ENCODE data around the gene SNX8.

GRCh38 chr7:2244404-2244995 is 69.7 kb downstream of the SNX8 start:
- TF ChIP-seq CTCF (IDR thresholded peaks at IDR 0.05) (no peak), POLR2A (IDR thresholded peaks at IDR 0.05) (no peak)

All from lower leg skin (tissue), 3 donors.